HT-29 (cell line): ENCODE results near the gene CHN2. TPM values are rescaled to one million over a fixed set of nuclear protein-coding genes. Genes with fewer than 3 reads are reported as not detected.
"Not testable (repeated sequence)": the region's sequence is repeated elsewhere in the genome, so short reads cannot be mapped to it uniquely, and the experiment has no call there.

Source experiments
- DNase-seq: peaks from one replicate; pipeline ENCODE4 v3.0.0-alpha.2; 2015; ENCODE audit warnings: low spot score
- total RNA-seq: library from RNA; depleted of rRNA; stranded (reverse); fragments of >200 nt; shearing (Covaris generic); gene quantifications from 2 replicates; pipeline ENCODE4 v1.2.3, GENCODE V29; 2014

CHN2 gene
- total RNA-seq, 1 experiment from 2014 or later = 4.3 TPM

GRCh38 chr7:29255906-29256692 is 61.5 kb downstream of the CHN2 start:
- DNase-seq = peak; percentile 43

- no peak for DNase-seq
These were observed 62.1 kb downstream of the CHN2 start for GRCh38 chr7:29256693-29257002.

DNA sequence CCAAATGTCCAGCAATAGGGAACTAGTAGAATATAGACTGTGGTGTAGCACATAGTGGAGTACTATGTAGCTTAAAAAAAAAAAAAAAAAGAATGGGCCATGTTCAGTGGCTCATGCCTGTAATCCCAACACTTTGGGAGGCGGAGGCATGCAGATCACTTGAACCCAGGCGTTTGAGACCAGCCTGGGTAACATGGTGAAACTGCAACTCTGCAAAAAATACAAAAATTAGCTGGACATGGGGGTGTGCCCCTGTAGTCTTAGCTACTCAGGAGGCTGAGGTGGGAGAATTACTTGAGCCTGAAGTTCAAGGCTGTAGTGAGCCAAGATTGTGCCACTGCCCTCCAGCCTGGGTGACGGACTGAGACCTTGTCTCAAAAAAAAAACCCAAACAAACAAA is 64.4 kb downstream of the CHN2 start:
- DNase-seq = no peak

DNA sequence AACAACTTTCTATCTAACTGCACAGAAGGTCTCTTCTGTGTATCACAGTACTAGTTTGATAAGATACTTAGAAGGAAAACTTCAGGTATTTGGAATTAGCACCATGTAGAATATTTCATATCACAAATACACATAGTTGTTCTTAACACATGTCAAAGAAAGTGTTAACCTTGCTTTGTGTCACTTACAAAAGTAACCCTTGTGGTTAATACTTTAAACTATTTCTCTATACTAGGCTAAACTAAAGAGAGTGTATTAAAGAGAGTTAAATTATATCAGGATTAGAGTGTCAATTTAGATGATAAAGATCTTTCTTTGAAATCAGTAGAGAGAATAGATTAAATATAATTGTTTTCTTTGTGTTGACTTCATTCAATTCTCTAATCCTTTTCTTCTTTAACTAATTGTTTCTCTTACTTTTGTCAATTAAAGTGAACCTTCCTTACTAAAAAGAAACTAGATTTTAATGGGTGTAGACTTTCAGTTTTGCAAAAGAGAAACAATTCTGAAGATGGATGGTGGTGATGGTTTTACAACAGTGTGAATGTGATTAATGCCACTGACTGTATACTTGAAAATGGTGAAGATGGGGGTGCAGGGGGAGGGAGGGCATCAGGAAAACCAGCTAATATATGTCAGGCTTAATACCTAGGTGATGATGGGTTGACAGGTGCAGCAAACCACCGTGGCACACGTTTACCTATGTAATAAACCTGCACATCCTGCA is 67.8 kb downstream of the CHN2 start:
- DNase-seq = no peak

DNA sequence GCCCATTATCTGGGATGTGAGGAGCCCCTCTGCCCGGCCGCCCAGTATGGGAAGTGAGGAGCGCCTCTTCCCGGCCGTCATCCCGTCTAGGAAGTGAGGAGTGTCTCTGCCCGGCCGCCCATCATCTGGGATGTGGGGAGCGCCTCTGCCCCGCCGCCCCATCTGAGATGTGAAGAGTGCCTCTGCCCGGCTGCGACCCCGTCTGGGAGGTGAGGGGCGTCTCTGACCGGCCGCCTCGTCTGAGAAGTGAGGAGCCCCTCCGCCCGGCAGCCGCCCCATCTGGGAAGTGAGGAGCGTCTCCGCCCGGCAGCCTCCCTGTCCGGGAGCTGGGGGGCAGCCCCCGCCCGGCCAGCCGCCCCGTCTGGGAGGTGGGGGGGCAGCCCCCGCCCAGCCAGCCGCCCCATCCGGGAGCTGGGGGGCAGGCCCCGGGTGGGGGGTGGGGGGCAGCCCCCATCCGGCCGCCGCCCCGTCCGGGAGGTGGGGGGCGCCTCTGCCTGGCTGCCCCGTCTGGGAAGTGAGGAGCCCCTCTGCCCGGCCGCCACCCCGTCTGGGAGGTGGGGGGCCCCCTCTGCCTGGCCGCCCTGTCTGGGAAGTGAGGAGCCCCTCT is 69.1 kb downstream of the CHN2 start:
- not testable (repeated sequence) for DNase-seq

- DNase-seq = peak; percentile 41
These were observed 70.8 kb downstream of the CHN2 start for GRCh38 chr7:29265208-29265923.

- DNase-seq = no peak
These were observed 75.4 kb downstream of the CHN2 start for GRCh38 chr7:29269935-29270334.

- DNase-seq = no peak
These were observed 76.2 kb downstream of the CHN2 start for GRCh38 chr7:29270594-29271318.

DNA sequence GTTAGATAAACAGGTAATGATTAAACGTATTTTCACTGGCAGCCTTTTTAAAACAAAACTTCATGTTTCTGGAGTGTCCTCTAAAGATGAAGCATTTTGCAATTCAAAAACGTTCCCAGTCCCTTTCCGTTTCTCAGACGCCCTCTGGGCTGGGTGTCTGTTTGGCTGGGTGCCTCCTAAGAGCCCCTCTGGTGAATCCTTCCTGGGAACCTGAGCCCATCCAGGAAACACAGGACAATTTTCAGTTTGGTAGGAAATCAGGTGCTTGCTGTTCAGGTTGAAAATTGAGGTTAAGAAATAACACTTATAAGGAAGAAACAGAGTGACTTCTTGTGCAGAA is 76.7 kb downstream of the CHN2 start:
- DNase-seq = no peak

DNA sequence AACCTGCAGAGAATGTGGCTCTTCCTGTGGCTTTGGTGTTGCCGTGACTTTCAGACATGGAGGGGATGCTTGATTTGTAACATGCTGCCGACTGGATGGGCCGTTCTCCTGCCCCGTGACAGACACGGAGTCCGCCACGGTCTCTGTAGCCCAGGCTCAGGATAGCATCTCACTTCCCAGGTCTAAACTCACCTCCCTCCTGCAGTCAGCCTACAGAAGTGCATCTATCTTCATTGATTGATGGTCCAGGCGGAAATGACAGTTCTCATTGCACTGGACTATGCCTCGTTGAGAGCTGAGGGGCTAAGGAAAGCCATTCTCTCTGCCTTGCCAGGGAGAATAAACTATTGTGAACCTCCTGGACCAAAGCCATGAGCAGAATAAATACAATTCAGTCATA is 77.5 kb downstream of the CHN2 start:
- DNase-seq = no peak

- no peak for DNase-seq
These were observed 79.8 kb downstream of the CHN2 start for GRCh38 chr7:29274146-29275017.

- DNase-seq = no peak
These were observed 80.4 kb downstream of the CHN2 start for GRCh38 chr7:29275018-29275318.

DNA sequence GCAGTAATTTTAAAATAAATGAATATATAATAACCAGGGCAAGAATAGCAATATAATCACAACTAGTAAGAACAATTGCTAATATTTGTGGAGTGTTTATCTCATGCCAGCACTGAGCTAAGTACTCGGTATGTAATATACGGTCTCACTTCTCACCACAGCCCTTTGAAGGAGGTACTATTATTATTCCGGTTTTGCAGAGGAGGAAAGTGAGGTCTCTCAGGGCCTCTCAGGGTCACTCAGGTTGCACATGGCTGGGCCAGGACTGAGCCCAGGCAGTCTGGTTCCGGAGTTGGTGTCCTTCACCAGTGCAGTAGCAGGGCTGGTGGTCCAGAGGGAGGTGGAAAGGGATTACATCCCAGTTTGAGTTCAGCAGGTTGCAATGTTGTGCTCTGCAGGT is 80.9 kb downstream of the CHN2 start:
- no peak for DNase-seq

GRCh38 chr7:29276199-29276598 is 81.6 kb downstream of the CHN2 start:
- DNase-seq = no peak

DNA sequence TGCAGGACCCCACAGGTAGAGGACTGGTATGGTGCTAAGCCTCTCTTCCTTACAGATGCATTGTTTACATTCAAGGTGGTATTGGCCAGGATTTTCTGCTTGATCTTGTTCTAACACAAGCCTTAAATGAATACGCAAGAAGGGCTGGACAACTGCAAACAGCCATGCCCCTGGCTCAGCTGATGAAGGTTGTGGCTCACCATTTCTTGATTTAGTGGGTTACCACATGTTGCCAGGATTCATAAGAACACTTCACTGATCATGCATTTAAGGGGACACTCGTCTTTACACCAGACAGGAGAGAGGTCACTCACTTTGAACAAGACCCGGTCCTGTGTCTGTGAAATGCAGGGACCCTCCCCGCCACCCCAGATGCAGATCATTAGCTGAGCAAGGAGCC is 82.2 kb downstream of the CHN2 start:
- DNase-seq = no peak

- DNase-seq = no peak
These were observed 83.1 kb downstream of the CHN2 start for GRCh38 chr7:29277436-29278215.

DNA sequence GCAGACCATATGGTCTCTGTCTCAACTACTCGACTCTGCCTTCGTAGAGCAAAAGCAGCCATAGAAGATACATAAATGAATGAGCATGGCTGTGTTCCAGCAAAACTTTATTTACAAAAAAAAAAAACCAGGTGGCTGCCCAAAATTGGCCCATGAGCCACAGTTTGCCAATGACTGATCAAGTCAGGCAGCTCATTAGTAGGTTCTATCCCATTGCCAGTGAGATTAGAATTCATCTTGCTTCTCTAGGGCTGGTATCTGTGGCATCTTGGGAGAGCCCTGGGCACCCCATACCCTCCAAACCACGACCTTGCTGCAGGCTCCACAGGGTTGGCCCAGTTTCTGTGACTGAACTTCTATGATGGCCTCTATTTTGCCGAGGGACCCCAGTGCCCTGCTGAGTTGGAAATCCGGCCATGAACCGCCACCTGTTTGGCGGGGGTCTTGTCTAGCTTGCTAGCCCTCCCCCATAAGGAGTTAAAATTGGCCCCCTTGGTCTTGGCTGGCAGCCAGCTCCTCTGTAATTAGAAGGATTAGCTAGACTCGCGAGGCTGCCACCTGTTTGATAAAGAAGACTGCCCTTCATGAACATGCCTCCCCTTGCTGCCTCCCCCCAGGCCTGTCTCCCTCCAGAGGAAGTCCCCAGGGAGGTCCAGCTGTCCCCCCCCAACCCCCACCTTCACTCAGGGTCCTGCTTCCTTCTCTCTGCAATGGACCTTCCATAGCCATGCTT is 83.9 kb downstream of the CHN2 start:
- DNase-seq = no peak

GRCh38 chr7:29281782-29282541 is 87.4 kb downstream of the CHN2 start:
- no peak for DNase-seq
